OCI-LY7 (cell line): Measurements from ENCODE around the gene RBP5. TPM values are rescaled to one million over a fixed set of nuclear protein-coding genes. Genes with fewer than 3 reads are reported as not detected.

Experiments used
- BruUV-seq: library from RNA; stranded (reverse); fragments of 400-500 nt; replicated peaks from 2 replicates; lab custom pipeline; 2021; lab: Mats Ljungman, UMichigan
- CTCF ChIA-PET: fragments of 300-600 bp; sonication (Branson Sonifier 250); formaldehyde crosslinking; loops from one replicate; lab custom pipeline; 2022; ENCODE audit warnings: antibody characterized with exemption; ENCODE audit not compliant: unreplicated experiment; lab: Charles Lee
- POLR2A ChIA-PET: fragments of 300-600 bp; sonication (Branson Sonifier 250); formaldehyde crosslinking; loops from one replicate; lab custom pipeline; 2022; ENCODE audit warnings: antibody characterized with exemption; lab: Charles Lee
- DNase-seq: peaks from one replicate; pipeline ENCODE4 v3.0.0-alpha.2; 2015; ENCODE audit warnings: low spot score
- H2AFZ ChIP-seq: fragments of 200-600 bp; sonication (generic), shearing (Covaris generic); 2 replicates; pipeline ENCODE4 v1.6.1; 2014; ENCODE audit warnings: mild to moderate bottlenecking, antibody characterized with exemption, low read length, moderate library complexity
- H3K27ac ChIP-seq: fragments of 200-600 bp; sonication (generic); 2 replicates; pipeline ENCODE4 v1.5.1; 2014; ENCODE audit warnings: mixed run types, low read depth, mild to moderate bottlenecking, moderate library complexity, low read length, inconsistent platforms; ENCODE audit not compliant: poor library complexity, severe bottlenecking
- H3K36me3 ChIP-seq: fragments of 200-600 bp; sonication (generic); 2 replicates; pipeline ENCODE4 v1.6.1; 2014; ENCODE audit warnings: mild to moderate bottlenecking, antibody characterized with exemption, low read length, moderate library complexity, mixed read lengths; ENCODE audit not compliant: insufficient read depth
- H3K4me1 ChIP-seq: fragments of 200-600 bp; sonication (generic); 2 replicates; pipeline ENCODE4 v1.5.1; 2014; ENCODE audit warnings: mild to moderate bottlenecking, low read length; ENCODE audit not compliant: insufficient read depth, poor library complexity, severe bottlenecking
- H3K4me2 ChIP-seq: fragments of 200-600 bp; sonication (generic); 2 replicates; pipeline ENCODE4 v1.6.1; 2014; ENCODE audit warnings: mild to moderate bottlenecking, low read length
- H3K4me3 ChIP-seq: fragments of 200-600 bp; sonication (generic); 2 replicates; pipeline ENCODE4 v1.5.1; 2014; ENCODE audit warnings: mild to moderate bottlenecking, low read depth, low read length; ENCODE audit not compliant: poor library complexity, severe bottlenecking
- H3K79me2 ChIP-seq: fragments of 200-600 bp; sonication (generic); 2 replicates; pipeline ENCODE4 v1.6.1; 2016; ENCODE audit warnings: low read depth, mild to moderate bottlenecking, low read length, moderate library complexity, mixed read lengths; ENCODE audit not compliant: insufficient read depth
- H3K9me2 ChIP-seq: fragments of 200-600 bp; sonication (generic); 2 replicates; pipeline ENCODE4 v1.6.1; 2016; ENCODE audit warnings: mild to moderate bottlenecking, low read length, mixed read lengths; ENCODE audit not compliant: insufficient read depth
- H3K9me3 ChIP-seq: fragments of 200-600 bp; sonication (generic); 2 replicates; pipeline ENCODE4 v1.6.1; 2014; ENCODE audit warnings: mild to moderate bottlenecking, mixed run types, low read length, mixed read lengths
- H4K20me1 ChIP-seq: fragments of 200-600 bp; sonication (generic); 2 replicates; pipeline ENCODE4 v1.6.1; 2014; ENCODE audit warnings: mild to moderate bottlenecking, antibody characterized with exemption, low read length, moderate library complexity, mixed read lengths; ENCODE audit not compliant: insufficient read depth
- EZH2phosphoT487 ChIP-seq: fragments of 200-600 bp; sonication (generic); IDR thresholded peaks from 2 replicates; pipeline ENCODE4 v1.6.1; 2018; ENCODE audit warnings: low read depth, borderline replicate concordance, mild to moderate bottlenecking, mixed run types, antibody characterized with exemption, low read length, moderate library complexity, mixed read lengths
- intact Hi-C: fragments of 100-400 bp; cut with micrococcal nuclease; formaldehyde crosslinking; loops from one replicate; pipeline ENCODE4 v1.10.0; 2022; ENCODE audit not compliant: unreplicated experiment
- total RNA-seq, 2 experiments: library from RNA; depleted of rRNA in 1 of 2; stranded (reverse); fragments of >200 nt in 1 of 2; shearing (Covaris generic) in 1 of 2; gene quantifications; 2 replicates each; pipeline ENCODE4 v1.2.3, GENCODE V29; 2014 to 2022
- TF ChIP-seq, protein P1 (sequence below): fragments of 200-600 bp; sonication (generic); conservative IDR thresholded peaks from 2 replicates; pipeline ENCODE4 v1.5.1; 2014; ENCODE audit warnings: mild to moderate bottlenecking, antibody characterized with exemption, low read length, moderate library complexity, mixed read lengths

RBP5 gene
- total RNA-seq, 2 experiments from 2014 or later, result 0.70 TPM; not detected in 1

DNA sequence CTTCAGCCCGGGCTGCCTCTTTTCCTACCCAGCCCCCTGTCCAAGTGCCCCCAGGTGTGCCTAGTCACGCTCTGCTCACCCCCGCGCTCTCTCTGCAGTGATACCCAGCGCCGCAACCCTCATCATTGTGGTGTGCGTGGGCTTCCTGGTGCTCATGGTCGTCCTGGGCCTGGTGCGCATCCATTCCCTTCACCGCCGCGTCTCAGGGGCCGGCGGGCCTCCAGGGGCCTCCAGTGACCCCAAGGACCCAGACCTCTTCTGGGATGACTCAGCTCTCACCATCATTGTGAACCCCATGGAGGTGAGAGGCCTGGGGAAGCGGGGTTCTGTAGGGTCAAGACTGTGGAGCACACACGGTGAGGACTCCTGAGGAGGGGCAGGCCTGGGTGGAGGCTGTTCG is 28.7 kb upstream of the RBP5 start:
- CTCF ChIA-PET, result no interaction called here
- H3K79me2 ChIP-seq, result no peaks in the 10 kb centered on the region
- BruUV-seq, result no TSS peak
- H2AFZ ChIP-seq, result no peak overlapping the region
- POLR2A ChIA-PET, result no interaction called here
- H3K4me2 ChIP-seq, result no peak overlapping the region
- TF ChIP-seq, protein P1, sequence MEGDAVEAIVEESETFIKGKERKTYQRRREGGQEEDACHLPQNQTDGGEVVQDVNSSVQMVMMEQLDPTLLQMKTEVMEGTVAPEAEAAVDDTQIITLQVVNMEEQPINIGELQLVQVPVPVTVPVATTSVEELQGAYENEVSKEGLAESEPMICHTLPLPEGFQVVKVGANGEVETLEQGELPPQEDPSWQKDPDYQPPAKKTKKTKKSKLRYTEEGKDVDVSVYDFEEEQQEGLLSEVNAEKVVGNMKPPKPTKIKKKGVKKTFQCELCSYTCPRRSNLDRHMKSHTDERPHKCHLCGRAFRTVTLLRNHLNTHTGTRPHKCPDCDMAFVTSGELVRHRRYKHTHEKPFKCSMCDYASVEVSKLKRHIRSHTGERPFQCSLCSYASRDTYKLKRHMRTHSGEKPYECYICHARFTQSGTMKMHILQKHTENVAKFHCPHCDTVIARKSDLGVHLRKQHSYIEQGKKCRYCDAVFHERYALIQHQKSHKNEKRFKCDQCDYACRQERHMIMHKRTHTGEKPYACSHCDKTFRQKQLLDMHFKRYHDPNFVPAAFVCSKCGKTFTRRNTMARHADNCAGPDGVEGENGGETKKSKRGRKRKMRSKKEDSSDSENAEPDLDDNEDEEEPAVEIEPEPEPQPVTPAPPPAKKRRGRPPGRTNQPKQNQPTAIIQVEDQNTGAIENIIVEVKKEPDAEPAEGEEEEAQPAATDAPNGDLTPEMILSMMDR, result no peak
- no peak for TF ChIP-seq EZH2phosphoT487
- no peaks in the 10 kb centered on the region for H3K36me3 ChIP-seq
- no peaks in the 10 kb centered on the region for H3K9me2 ChIP-seq
- H3K4me3 ChIP-seq, result no peak overlapping the region
- no peak for DNase-seq
- H3K27ac ChIP-seq, result no peak overlapping the region
- intact Hi-C loops, result no loop called here
- H4K20me1 ChIP-seq, result no peaks in the 10 kb centered on the region
- no peaks in the 10 kb centered on the region for H3K9me3 ChIP-seq
- no peaks in the 10 kb centered on the region for H3K4me1 ChIP-seq

DNA sequence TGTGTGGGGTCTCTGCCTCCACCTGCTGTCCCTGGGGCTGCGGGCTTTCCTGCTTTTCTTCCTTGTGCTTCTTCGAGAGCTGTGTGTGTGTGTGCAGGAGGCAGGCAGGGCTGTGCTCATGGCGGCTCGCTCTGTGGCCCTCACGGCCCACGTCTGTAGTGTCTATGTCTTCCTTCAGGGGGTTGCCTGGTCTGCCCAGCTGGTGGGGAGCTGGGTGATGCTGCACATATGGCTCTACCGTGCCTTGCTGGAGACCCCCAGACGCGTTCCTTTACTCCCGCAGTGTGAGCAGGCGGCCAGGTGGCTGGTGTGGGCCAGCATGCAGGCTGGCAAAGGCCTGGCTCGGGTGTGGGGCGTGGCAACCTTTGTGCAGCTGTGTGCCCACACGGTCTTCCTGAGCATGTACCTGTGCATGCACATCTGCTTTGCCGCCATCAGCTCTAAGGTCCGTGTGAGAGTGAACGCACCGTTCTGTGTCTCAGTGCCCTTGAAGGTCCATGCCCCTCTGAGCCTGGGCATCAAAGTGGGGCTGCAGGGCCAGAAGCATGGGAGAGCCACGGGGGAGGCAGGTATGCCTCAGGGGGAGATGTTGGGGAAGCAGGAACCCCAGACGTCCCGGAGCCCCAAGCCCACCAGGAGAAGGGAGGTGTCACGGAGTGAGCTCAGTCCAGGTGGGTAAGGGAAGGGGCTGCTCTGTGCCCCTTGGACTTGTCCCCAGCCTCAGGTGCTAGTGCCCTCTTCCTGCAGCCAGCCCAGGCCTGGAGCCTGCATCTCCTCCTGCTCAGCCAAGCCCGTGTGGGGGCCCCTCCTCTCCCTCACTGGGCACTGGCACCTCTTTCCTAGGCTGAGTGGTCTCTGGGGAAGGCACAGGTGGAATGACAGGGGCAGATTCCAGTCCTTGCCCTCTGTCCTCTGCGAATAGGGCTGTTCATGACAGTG is 27.8 kb upstream of the RBP5 start:
- no TSS peak for BruUV-seq

More for the DNA sequence above, 27.8 kb upstream of the RBP5 start:
- Histone ChIP-seq H2AFZ (no peak overlapping the region), H3K27ac (no peak overlapping the region), H3K79me2 (no peaks in the 10 kb centered on the region), H3K9me3 (no peaks in the 10 kb centered on the region), H3K4me2 (no peak overlapping the region), H3K9me2 (no peaks in the 10 kb centered on the region), H3K4me1 (no peaks in the 10 kb centered on the region), H4K20me1 (no peaks in the 10 kb centered on the region), H3K4me3 (no peak overlapping the region), H3K36me3 (no peaks in the 10 kb centered on the region)
- ChIA-PET POLR2A (no interaction called here), CTCF (interaction anchor here (1.0 kb wide), 1 partner anchor 8 kb away, joined by 4 read pairs; no protein-coding TSS in a partner anchor)
- TF ChIP-seq EZH2phosphoT487, result no peak
- TF ChIP-seq, protein P1, result no peak
- intact Hi-C loops, result no loop called here
- DNase-seq, result no peak
